HG03064 (cell line): ENCODE measurements around the gene MTHFR.
"Not testable (repeated sequence)": the region's sequence is repeated elsewhere in the genome, so short reads cannot be mapped to it uniquely, and the experiment has no call there.

ENCODE experiments used
- ATAC-seq: cut with Tn5 transposase; IDR thresholded peaks from one replicate; pipeline ENCODE4 v1.9.1; 2021; ENCODE audit warnings: low read depth; ENCODE audit not compliant: unreplicated experiment

Gene MTHFR

DNA sequence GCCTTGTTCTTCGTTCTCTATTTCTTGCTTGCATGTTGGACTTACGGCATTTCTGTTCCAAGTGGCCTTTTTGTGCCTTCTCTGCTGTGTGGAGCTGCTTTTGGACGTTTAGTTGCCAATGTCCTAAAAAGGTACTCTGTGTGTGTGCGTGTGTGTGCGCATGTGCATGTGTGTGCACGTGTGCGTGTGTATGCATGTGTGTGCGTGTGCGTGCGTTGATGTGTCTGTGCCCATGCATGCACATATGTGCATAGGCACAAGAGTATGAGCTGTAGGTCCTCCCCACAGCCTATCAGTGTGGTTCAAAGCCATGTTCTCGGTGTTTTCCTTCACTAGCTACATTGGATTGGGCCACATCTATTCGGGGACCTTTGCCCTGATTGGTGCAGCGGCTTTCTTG is 28.1 kb upstream of the MTHFR start:
- no peak for ATAC-seq

DNA sequence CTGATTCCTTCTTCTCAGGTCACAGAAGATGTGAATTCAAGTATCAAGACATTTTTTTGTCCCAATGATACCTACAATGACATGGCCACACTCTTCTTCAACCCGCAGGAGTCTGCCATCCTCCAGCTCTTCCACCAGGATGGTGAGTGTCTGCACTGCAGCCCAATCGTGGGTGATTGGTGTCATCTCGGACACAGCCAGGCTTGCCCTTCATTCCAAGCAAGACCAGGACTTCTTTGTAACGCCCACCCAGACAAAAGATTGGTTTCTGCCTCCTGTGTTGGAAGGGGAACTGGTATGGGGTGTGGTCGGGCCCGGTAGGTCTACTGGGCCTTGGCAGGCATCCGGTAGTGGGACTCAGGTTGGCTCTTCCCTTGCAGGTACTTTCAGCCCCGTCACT is 27.7 kb upstream of the MTHFR start:
- ATAC-seq: no peak

DNA sequence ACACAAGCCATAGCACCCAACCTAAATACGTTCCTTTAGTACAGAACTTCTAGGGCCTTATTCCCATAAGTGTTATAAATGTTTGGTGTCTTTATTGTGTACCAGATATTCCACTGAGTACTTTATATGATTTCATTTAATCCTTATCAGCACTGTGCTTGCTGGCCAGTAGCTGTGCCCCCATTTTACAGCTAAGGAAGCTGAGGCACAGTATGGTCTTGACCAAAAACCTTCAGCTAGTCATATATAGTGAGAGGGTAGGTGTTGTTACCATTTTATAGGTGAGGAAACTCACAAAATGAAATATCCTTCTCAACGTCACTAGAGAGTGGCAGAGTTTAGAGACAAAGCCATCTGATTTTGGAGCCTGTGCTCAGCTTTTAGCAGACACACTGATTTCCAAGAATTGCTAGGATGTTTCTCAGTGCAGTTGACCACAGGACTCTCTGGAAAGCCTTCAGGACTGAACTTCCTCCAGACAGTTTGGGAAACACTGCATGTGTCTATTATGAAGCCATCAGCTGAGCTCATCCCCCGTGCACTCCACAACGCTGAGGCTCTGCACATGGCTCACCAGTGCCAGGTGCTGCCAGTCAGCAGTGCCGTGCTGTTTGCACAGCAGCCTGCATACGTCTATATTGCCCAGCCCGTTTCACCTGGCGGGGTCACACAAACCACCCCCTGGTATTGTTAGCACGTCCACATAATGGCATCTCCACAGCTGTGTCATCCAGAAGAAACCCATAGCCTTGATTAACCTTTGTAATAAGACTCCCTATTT is 26.4 kb upstream of the MTHFR start:
- ATAC-seq: no peak

DNA sequence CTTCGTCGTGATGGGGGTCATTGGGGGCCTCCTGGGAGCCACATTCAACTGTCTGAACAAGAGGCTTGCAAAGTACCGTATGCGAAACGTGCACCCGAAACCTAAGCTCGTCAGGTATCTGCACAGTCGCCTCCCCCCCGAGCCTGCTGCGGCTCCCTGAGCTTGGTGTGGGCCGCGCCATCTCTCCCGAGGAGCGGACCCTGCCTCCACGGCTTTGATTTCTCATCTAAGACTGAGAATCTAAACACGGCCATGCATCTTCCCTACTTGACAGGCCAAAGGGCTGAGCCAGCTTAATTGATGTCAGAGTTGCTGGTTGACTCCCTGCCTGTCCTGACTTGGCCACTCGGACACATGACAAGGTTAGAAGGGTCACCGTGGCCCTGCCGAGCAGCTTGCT is 22.7 kb upstream of the MTHFR start:
- no peak for ATAC-seq

GRCh38 chr1:11826946-11827345 is 21.2 kb upstream of the MTHFR start:
- no peak for ATAC-seq

GRCh38 chr1:11825131-11825530 is 19.4 kb upstream of the MTHFR start:
- ATAC-seq: no peak

- ATAC-seq: no peak
Measured at GRCh38 chr1:11823366-11824137, 17.8 kb upstream of the MTHFR start.

- no peak for ATAC-seq
Measured at GRCh38 chr1:11822091-11822490, 16.3 kb upstream of the MTHFR start.

DNA sequence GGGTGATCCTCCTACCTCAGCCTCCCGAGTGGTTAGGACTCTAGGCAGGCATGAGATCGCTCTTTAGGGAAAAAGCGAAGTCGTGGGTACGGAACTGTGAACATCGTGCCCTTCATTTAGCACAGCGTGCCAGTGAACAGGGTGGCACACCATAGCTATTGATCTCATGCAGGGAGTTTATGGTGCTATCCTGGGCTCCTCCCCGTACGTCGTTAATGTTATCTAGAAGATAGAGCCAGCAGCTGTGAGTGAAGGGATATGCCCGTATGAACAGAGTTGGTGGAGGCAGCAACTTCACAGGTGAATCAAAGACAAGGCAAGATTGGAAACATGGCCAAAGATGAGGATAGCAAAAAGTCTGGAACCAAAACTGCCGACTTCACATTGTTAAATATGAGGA is 11.4 kb upstream of the MTHFR start:
- ATAC-seq: no peak

GRCh38 chr1:11813021-11813420 is 7.3 kb upstream of the MTHFR start:
- no peak for ATAC-seq

GRCh38 chr1:11807133-11807532 is 1.4 kb upstream of the MTHFR start:
- no peak for ATAC-seq

- peak; percentile 39 for ATAC-seq
Measured at GRCh38 chr1:11806307-11806936, 658 bp upstream of the MTHFR start.

- ATAC-seq: no peak
Measured at GRCh38 chr1:11804666-11805421, 920 bp downstream of the MTHFR start.

DNA sequence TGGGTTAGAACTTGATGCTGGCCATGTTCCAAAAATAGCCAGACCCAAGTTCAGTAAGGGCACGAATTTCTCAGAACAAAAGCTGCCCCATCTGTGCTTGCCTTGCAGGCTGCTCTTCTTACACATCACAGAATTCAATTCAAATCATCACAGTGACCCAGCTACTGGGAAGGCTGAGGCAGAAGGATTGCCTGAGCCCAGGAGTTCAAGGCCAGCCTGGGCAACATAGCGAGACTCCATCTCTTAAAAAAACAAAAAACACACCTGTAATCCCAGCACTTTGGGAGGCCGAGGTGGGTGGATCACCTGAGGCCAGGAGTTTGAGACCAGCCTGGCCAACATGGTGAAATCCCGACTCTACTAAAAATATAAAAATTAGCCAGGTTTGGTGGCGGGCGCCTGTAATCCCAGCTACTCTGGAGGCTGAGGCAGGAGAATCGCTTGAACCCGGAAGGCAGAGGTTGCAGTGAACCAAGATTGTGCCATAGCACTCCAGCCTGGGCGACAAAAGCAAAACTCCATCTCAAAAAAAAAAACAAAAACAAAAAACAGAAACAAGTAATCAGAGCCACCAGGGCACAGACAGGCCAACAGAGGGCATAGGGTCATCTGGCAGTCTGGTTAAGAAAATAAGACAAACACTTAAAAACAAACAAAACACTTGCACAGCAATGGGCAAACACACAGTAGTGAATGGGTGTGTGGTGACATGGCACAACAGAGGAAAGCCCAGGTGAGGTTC is 1.7 kb downstream of the MTHFR start:
- ATAC-seq: not testable (repeated sequence)

DNA sequence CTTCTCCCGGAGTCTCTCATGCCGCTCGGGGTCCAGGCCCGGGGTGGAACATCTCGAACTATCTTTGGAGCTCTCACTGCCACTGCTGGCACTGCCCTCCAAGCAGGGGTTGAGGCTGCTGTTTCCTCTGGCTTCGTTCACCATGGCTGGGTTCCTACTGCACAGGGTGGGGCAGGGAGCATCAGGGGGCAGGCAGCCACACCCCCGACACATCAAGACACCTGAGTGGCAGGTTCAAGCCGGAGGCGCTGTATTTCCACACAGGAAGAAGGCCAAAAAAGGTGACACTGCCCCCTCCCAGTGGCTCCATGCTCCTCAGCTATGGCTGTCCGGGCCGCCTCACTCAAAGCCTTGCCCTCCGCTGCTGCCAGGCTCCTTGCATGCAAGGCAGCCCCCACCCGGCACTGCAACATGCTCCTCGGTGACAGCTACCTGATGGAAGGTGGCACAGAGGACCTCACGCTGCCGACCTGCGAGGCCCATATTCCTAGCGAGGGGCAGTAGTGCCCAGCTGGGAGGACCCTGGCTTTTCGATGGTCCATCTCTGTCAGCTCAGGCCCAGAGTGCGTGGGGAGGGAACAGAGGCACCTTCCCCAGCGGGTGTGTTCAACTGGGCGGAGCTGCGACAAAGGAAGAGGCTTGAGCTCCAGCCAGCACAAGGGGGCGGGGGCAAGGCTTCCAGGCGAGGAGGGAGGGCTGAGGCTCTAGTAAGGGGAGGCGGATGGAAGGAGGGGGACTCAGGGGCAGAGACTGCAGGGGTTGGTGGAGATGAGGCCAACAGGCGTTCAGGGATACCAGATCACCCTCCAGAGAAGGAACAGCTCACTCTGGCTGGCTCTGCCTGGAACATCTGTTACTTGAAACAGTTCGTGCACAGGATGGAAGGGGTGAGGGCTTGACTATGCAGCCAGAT is 2.5 kb downstream of the MTHFR start:
- ATAC-seq: no peak

DNA sequence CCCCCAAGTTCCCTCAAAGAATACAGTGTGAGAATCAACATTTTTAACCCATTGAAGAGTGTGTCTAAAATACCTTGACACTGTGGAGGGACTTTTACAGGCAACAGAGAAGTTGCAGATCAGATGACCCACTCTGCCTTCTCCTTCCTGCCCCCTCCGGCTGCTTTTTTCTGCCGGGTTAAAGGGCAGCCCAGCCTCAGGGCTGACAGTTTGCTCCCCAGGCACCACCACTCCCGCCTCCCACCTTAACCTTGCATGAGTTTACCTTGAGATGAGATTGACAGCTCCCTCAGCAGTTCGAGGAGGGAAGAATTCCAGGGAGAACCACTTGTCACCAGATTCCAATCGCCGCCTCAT is 3.2 kb downstream of the MTHFR start:
- ATAC-seq: no peak

- no peak for ATAC-seq
Measured at GRCh38 chr1:11800756-11801433, 4.9 kb downstream of the MTHFR start.

DNA sequence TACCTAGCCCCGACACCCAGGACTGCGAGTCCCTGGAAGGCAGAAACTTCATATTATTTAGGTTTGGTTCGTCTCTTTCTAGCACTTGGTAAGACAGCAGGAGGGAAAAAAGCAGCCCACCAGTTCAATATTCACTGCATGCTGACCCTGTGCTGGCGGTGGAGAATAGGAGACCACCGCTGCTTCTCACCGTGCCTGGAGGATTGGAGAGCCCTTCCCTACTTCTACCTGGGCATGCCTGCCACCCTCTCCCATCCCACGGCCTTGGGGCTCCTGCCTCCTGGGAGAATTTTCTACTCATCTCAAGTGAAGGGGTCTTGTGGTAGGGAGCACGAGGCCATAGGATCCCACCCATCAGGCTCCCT is 5.4 kb downstream of the MTHFR start:
- ATAC-seq: no peak

DNA sequence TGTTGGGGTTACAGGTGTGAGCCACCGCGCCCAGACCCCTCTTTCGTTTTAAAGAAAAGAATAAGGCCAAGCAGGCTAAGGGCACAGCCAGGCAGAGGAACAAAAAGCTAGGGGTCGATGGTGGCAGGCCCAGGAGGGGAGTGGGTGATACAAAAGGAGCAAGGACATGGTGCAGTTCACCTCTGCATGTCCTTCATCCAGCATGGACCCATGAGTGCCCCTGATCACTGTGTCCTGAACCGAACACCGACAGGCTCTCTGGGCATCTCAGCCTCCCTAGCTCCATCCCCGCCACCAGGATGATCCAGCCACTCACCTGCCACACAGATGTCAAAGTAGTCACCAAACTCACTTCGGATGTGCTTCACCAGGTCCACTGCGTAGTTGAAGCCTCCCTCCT is 5.9 kb downstream of the MTHFR start:
- no peak for ATAC-seq
